GM18526 (cell line): ENCODE measurements around the gene SAT2.
A peak's percentile ranks its signal among the peaks of the same experiment; 100 is the strongest.

ENCODE experiments used
- POLR2A ChIP-seq: IDR thresholded peaks from 3 replicates; pipeline ENCODE4 v1.6.1; 2011; ENCODE audit not compliant: insufficient read length; ENCODE audit errors: extremely low read depth

The SAT2 gene

DNA sequence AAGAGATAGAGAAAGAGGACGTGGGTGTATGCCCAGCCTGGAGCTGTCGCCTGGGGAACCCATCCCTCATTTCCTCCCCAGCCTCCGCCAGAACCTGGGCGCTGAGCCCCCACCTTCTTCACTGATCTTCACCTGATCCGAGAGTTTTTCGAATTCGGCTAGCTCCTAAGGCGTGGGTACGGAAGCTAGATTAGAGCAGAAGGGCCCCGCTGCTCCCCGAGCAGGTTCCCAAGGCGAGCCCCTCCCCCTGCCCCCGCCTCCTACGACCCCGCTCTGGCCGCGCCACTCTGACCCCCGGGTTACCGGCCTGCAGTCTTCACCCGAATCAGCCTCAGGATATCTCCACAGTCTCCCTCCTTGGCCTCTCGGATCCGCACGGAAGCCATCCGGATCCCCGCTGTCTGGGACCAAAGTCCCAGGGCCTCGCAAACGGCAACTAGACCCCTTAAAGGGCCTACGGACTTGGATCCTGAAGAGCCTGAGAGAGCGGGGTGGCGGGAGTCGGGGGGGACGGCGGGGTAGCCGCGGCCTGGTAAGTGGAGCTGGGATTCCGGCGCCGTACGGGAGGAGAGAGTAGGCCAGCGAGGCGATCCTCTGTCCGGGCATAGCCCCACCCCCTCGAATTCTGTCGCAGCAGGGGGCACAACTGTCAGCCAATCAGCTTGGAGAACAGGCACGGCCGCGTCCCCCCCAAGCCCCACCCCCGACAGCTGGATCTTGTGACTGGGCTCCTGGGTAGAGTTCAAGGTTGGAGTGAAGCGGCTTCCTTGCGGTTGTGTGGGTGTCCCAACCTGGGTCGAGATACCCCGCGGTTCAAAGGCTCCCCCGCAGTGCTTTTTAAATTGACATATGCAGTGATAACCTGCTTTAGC, at the start of gene SAT2:
TSS of gene SAT2 (minus strand) at position 572 of the 872 bp plus-strand sequence. CDS start at position 386, 186 bp downstream.
- peak; percentile 71 for TF ChIP-seq POLR2A

DNA sequence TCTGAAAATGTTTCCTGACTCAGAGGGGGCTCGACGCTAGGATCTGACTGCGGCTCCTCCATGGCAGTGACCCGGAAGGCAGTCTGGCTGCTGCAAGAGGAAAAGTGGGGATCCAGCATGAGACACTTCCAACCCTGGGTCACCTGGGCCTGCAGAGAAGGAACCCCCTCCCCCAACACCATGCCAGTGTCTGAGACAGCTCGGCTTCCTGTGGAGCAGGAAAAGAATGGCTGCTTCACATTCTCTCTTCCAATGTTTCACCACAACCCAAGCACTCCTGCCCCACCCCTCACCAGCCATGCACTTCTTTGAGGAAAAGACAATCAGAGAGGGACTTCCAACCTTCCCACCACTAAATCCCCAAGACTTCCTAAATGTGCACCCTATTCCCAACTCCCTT, 48.9 kb upstream of the SAT2 start:
- TF ChIP-seq POLR2A: no peak

DNA sequence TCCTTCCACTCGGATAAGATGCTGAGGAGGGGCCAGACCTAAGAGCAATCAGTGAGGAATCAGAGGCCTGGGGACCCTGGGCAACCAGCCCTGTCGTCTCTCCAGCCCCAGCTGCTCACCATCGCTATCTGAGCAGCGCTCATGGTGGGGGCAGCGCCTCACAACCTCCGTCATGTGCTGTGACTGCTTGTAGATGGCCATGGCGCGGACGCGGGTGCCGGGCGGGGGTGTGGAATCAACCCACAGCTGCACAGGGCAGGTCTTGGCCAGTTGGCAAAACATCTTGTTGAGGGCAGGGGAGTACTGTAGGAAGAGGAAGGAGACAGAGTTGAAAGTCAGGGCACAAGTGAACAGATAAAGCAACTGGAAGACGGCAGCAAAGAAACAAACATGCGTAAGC, 47.3 kb upstream of the SAT2 start:
- no peak for TF ChIP-seq POLR2A

DNA sequence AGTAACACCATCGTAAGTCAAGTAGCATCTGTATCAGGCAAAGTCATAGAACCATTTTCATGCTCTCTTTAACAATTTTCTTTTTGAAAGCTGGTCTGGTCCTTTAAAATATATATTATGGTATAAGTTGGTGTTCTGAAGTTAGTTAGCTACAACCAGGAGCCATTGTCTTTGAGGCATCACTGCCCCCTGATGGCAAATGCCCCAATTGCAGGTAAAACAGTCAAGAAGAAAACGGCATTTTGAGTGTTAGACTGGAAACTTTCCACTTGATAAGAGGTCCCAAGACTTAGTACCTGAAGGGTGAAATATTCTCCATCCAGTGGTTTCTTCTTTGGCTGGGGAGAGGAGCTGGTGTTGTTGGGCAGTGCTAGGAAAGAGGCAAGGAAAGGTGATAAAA, 45.6 kb upstream of the SAT2 start:
- no peak for TF ChIP-seq POLR2A

DNA sequence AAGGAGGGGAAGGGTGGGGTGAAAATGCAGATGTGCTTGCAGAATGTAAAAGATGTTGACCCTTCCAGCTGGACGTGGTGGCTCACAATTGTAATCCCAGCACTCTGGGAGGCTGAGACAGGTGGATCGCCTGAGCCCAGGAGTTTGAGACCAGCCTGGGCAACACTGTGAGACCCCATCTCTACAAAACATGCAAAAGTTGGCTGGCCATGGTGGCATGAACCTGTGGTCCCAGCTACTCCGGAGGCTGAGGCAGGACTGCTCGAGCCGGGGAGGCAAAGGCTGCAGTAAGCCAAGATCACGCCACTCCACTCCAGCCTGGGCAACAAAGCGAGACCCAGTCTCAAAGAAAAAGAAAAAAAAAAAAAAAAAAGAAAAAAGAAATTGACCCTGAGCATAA, 40.9 kb upstream of the SAT2 start:
- no peak for TF ChIP-seq POLR2A

DNA sequence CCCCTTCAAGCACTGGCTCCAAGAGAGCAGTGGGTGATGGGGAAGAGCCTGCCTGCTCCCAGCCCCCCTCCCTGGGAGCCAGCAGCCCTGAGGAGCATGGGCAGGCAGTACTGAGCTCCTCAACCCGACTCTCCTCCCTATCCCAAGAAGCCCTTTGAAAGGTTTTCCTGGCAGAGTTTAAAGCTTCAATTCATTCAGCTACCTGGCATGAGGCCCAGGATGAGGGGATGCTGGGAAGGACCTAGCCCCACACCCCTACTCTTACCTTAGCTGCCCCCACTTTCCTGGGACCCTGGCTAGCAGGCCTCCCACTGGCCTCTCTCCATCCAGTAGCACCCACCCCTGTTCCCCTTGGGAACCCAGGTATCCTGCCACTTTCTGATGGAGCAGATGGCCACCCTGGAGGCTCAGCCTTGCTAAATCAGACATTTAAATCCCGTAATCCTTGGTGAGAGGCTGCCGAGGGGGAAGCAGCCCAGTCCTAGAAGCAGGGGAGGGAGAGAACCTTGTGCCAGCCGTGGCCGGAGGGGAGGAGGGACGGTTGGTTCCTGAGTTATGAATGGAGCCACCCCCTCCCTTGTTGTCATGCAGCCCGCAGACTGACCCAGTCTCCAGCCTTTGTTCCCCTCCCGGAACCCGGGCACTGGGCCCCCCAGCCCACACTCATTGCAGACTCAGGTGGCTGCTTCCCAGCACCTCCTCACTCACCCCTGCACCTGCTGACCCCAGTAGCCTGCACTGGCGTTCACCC, 40.2 kb upstream of the SAT2 start:
- TF ChIP-seq POLR2A: no peak

DNA sequence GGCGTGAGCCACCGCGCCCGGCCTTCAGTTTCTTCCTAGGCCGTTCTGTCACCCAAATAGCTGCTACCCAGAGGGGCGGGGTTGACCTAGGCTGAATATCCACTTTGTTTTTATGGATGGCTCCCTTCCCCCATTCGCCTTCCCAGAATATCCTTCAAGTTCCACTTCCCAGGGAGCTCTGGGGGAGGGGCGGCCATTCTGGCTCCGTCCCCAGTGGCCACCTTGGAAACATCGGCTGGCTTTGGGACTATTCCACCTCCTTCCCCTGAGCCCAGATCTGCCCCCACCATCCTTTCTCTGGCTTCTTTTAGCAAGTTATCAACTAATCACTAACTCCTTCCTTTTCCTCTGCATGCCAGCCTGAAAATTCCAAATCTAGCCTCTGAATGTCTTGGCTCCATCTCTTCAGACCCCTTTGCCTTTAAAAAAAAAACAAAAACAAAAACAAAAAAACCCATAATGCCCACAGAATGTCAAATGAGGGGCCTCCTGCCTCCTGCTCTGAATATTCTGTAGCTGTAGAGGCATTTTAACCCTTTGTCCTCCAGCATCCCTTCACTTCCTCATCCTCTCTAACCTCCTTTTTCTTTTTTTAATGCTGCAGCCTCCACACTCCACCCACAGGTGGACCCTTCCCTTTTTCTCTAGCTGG, 29.5 kb upstream of the SAT2 start:
- TF ChIP-seq POLR2A: no peak

DNA sequence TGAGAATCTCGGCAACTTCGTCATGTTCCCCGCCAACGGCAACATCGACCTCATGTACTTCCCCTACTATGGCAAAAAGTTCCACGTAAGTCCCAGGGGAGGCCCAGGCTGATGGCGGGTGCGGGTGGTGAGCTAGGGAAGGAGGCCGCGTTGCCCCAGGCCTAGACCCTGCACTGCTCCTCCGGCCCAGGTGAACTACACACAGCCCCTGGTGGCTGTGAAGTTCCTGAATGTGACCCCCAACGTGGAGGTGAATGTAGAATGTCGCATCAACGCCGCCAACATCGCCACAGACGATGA, 27.9 kb upstream of the SAT2 start:
- TF ChIP-seq POLR2A: no peak

DNA sequence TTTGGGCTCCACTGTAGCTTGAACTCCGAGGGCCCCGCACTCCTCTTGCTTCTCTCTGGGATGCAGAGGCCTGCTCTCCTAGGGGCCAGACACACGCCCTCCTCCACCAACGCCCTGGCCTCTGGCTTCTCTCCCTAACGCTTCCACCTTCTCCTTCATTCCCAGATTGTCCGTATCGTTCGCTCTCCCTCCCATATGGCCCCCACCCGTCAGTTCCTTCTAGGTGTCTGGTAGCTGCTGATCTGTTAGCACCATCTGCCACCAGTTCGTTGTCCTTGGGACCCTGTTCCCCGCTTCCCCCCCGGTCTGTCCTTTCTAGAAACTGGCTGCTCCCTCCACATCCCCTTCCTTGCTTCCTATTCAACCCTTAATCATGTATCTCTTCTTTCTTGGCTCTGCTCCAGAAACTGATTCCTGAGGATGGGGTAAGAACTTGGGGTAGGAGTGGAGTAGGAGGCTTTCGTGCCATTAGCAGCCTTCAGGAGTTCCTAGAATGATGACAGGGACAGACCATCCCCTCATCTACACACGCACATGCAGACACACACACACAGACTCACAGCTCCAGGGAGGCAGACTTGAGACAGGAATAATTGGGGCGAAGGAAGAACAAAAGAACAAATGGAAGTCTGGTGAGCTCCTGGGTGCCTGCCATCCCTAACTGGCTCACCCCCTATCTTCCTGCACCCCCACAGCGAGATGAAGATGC, 27.4 kb upstream of the SAT2 start:
- TF ChIP-seq POLR2A: no peak

DNA sequence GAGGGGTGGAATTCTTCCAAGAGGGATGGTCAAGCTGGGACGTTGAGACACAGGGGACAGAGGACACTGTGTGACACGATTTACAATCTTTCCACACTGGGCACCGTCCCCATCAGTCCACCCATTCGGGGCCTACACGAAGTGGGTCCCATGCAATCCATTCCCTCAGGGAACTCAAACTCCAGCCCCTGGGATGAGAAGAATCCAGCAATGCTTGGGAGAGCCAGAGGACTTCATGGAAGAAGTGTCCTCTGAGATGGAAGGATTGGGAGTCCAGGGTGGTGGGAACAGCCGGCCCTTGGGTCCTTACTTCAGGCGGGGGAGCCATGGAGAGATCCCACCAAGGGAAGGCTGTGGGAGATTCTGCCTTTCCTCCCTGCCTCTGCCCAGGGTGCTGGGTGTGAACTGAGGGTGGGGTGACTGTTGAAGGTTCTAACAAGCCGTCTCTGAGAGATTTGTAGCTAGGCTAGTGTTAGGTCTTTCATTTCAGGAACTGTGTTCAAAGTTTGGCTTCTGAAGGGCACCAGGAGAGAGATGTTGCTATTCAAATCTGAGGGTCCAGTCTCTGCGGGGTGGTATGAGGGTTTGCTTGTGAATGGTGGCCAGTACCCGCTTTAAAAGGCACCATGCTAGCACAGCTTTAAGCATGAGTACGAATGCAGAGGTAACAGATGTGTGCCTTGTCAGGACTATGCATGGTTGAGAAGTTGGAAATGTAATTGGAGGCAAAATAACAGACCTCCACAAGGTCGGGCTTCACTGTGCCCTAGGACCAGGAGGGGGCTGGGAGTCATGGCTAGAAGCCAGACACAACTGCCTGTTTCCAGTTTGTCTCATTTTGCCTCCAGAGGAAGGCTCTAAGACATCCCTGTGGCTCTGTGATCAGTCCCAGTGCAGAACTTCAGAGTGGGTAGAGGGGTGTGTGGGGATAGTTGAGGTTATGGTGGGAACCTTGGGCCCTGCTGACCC, 25.1 kb upstream of the SAT2 start:
- no peak for TF ChIP-seq POLR2A

DNA sequence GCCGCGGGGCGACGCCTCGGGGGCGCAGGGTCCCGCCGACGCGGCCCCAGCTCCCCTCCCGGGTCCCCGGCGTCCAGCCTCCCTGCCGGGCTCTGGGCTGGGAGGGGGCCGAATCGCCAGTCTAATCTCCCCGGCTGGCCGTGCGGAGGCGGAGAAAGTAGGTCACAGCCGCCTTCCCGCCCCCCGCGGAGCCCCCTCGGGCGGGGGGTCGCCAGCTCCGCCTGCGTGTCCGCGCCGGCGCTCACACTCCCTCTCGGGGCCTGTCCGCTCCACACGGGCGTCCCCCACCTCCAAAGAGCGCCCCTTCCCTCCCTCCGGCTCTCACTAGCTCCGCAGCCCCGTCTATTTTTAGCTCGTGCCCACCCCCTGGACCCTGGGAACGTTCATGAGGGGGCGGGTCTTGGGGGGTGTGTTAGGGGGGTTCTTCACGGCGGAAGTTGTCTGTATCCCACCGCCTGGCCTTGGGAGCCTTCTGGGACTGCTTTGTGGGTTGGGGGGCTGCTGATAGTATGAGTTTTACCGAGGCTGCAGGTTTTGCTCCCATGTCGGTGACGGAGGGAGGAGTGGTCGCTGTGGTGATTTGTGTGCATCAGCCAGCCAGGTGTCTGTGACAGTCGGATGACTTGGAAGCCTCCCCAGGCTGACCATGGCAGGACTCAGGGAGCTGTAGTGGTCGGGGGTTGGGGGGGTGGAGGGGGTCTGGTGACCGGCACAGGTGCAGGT, 24.2 kb upstream of the SAT2 start:
- no peak for TF ChIP-seq POLR2A

DNA sequence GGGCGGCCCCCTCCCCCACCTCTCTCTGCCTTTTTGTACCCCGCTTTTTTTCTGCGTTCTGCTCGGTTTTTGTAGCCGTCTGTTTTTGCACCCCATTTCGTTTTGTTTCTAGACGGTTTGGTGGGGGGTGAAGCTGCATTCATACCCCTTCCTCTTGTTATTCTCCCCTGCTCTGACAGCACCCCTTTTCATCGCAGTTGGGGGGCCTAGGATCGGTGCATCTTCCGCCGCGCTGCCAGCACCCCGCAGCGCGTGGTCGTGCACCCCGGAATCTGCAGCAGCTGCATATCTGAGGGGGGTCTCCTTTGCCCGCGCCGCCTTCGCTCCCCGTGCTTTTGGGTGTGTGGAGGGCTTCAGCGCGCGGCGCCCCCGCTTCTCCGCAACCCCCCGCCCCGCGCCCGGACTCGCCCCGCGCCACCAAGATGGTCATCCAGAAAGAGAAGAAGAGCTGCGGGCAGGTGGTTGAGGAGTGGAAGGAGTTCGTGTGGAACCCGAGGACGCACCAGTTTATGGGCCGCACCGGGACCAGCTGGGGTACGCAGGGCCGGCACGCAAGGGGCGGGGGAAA, 23.6 kb upstream of the SAT2 start:
- no peak for TF ChIP-seq POLR2A

DNA sequence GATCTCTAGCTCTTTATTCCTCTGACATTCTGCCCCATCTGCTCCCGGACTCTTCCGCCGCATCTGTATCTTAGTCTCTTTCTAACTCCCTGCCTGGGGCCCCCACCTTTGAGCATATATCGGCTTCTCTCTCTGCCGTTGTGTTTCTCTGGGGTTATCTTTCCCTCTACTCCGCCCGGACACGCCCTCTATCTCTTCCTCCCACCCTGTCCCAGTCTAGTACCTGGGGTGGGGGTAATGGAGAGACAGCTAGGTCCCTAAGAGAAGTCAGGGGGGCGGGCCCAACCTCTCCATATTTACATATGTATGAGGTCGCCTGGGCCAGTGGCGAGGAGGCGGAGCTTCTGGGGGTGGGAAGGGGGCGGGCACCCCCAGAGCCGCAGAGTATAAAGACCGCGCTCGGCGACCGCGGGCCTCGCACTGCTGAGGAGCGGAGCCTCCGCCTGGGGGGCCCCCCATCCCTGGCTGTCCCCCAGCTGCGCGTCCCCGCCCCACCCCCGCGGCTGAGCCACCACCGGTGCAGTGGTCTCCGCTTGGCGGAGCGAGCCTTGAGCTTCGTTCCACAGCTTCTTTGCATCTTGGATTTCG, 23.0 kb upstream of the SAT2 start, which contains the start of gene ATP1B2:
TSS of gene ATP1B2 (plus strand) at position 418 of the 588 bp plus-strand sequence. CDS start 593 bp downstream, outside the sequence.
- no peak for TF ChIP-seq POLR2A
